Small intestine (tissue), 7 donors: ENCODE data around the gene GREB1. TPM values are rescaled to one million over a fixed set of nuclear protein-coding genes. Genes with fewer than 3 reads are reported as not detected.

Source experiments
- DNase-seq, 2 donors: peaks; one replicate each; pipeline versions ENCODE4 v3.0.0 to v3.0.0-alpha.2; 2013
- FAIRE-seq: peaks from 2 replicates; lab custom pipeline; 2012; peaks lifted over from hg19 to GRCh38; lab: Jason Lieb, UNC
- H3K27ac ChIP-seq, 3 donors: one replicate each; pipeline ENCODE4 v1.5.1; 2013; ENCODE audit warnings: low read length in 2 of 3, mild to moderate bottlenecking in 2 of 3, control low read depth in 1 of 3, inconsistent platforms in 1 of 3, low read depth in 1 of 3, moderate library complexity in 1 of 3
- H3K27me3 ChIP-seq, 3 donors: one replicate each; pipeline ENCODE4 v1.6.1; 2013; ENCODE audit warnings: low read length in 3 of 3, inconsistent platforms in 1 of 3; ENCODE audit not compliant: control insufficient read depth in 3 of 3, insufficient read depth in 3 of 3
- H3K36me3 ChIP-seq, 3 donors: one replicate each; pipeline ENCODE4 v1.6.1; 2013; ENCODE audit warnings: low read length in 3 of 3, inconsistent platforms in 1 of 3, low read depth in 1 of 3, mild to moderate bottlenecking in 1 of 3, moderate library complexity in 1 of 3; ENCODE audit not compliant: control insufficient read depth in 3 of 3, insufficient read depth in 2 of 3
- H3K4me1 ChIP-seq, 3 donors: one replicate each; pipeline ENCODE4 v1.6.1; 2013; ENCODE audit warnings: low read length in 2 of 3, inconsistent platforms in 1 of 3, low read depth in 1 of 3, mild to moderate bottlenecking in 1 of 3, moderate library complexity in 1 of 3; ENCODE audit not compliant: control insufficient read depth in 3 of 3, insufficient read depth in 2 of 3
- H3K4me3 ChIP-seq, 3 donors: one replicate each; pipeline ENCODE4 v1.5.1; 2013; ENCODE audit warnings: low read length in 3 of 3, control low read depth in 1 of 3, inconsistent platforms in 1 of 3, low read depth in 1 of 3, mild to moderate bottlenecking in 1 of 3, moderate library complexity in 1 of 3
- H3K9me3 ChIP-seq, 2 donors: one replicate each; pipeline ENCODE4 v1.6.1; 2013; ENCODE audit warnings: low read depth in 1 of 2, low read length in 1 of 2; ENCODE audit not compliant: control insufficient read depth in 2 of 2, insufficient read depth in 1 of 2
- WGBS, 3 donors: extraction: QIAGEN DNeasy Blood & Tissue Kit; methylation state at CpG; one replicate each; pipeline ENCODE4 v1.1.7; 2013; 5-methylcytosine and 5-hydroxymethylcytosine counted together
- polyA plus RNA-seq, 4 donors: library from polyadenylated mRNA; stranded (reverse) in 3 of 4; unstranded in 1 of 4; fragments of 200-250 nt in 3 of 4; fragments of 120-200 nt in 1 of 4; gene quantifications; one replicate each; pipeline versions ENCODE4 v1.2.1 to v1.2.3, GENCODE V29; 2013
- donor health status: healthy with polysubstance abuse.
- donor health status: control.
- donor health status: control.
- donor health status: Bipolar disorder and iron deficiency.
- donor health status: healthy.

The GREB1 gene
- polyA plus RNA-seq, 4 donors = 0.76 to 1.8 (median 1.4) TPM; not detected in 1

DNA sequence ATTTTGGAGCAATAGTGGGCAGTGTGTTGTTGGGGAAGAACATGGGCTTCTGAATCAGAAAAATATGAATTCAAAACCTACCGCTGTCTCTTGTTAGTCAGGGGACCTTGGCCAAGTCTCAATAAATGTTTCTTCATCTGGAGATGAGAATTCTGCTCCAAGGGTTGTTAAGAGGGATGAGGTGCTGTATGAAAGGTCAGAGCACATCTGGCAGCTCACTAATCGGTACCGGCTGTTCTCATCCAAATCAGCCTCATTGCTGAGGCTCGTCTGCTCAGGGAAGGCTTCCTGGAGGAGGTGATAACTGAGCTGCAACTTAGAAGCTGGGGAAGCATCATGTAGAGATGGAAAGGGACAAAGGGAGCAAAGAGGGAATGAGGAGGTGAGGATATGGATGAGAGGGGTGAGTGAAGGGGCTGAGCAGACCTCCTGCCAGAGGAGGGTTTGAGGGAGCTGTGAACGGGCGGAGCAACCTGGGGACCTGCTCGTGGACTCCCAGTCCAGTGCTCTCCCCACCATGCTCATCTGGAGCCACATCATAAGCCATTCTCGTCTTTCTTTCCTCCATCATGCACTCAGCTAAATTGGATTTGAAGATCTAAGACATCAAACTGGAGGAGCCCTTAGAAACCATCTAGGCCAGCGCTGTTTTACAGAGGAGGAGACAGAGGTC, 47.4 kb downstream of the GREB1 start:
- FAIRE-seq = no peak
- no peak for DNase-seq
- Histone ChIP-seq H3K27ac (no peak overlapping the region), H3K4me3 (no peak overlapping the region), H3K27me3 (peaks cover 0 to 3% (median 0%) of the 10 kb centered on the region in 3 donors), H3K36me3 (peaks cover 0 to 2% (median 0%) of the 10 kb centered on the region in 3 donors), H3K4me1 (no peaks in the 10 kb centered on the region), H3K9me3 (no peaks in the 10 kb centered on the region)
- WGBS, 3 donors = 81 to 91% (median 87%) methylated on average over 9 of the region's 9 CpGs

DNA sequence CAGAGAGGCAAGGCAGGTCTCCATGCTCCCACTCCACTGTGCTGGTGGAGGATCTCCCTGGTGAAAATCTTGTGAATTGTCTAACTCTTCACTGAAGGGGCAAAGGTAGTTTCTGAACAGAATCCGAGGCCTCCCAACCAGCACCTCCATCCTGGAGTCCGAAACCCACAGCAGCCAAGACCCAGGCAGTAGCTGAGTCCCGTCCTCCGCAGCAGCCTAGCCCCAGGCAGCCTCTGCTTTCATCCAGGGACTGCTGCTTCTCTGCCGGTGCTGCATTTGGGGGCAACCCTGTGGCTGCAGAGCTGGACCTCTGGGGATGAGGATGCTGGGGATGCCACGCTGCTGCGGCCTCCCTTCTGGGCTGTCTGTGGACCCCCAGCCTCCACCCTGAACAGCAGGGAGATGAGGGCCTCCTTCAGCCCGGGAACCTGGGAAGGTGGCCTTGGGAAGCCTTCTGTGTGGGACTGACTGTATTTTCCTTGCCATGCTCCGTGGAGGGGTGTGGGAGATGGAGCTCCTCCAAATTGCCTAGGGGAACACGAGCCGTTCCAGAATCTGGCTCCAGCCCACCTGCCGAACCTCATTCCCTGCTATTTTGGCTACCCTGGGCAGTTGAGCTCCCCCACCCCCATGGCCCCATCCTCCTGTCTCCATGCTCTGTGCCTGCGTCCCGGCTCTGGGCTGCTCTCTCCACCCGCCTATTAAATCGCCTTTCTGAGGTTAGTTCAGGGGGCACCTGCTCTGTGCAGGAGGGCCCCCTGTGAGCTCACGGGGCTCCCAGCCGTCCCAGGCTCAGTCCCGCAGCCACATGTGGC, 48.2 kb downstream of the GREB1 start:
- H3K9me3 ChIP-seq = no peaks in the 10 kb centered on the region
- WGBS, 3 donors = 73 to 86% (median 76%) methylated on average over 19 of the region's 19 CpGs
- FAIRE-seq (no peak), DNase-seq (no peak)
- no peak overlapping the region for H3K4me3 ChIP-seq
- peaks cover 0 to 2% (median 0%) of the 10 kb centered on the region in 3 donors for H3K36me3 ChIP-seq
- H3K27me3 ChIP-seq = peaks cover 0 to 3% (median 0%) of the 10 kb centered on the region in 3 donors
- no peaks in the 10 kb centered on the region for H3K4me1 ChIP-seq
- peak overlapping the region in 1 of 3 donors; percentile 65 for H3K27ac ChIP-seq

DNA sequence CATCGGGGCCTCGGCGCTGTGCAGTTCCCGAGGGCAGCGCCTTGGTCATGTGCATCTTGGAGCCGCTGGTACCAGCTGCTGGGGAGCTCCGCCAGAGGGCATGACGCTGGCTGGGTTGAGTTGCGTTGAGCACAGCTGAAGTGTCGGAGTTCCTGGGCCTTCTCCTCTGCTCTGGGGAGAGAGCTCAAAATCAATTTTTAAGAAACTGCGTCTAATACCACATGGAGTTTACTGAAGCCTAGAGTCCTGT, 48.7 kb downstream of the GREB1 start:
- H3K4me1 ChIP-seq = no peaks in the 10 kb centered on the region
- H3K27ac ChIP-seq = peak overlapping the region in 1 of 3 donors; percentile 65
- no peaks in the 10 kb centered on the region for H3K9me3 ChIP-seq
- H3K4me3 ChIP-seq = no peak overlapping the region
- FAIRE-seq (no peak), DNase-seq (no peak)
- H3K36me3 ChIP-seq = peaks cover 0 to 2% (median 0%) of the 10 kb centered on the region in 3 donors
- 69 to 74% (median 71%) methylated on average over 11 of the region's 11 CpGs for whole genome bisulfite sequencing, 3 donors
- no peaks in the 10 kb centered on the region for H3K27me3 ChIP-seq

DNA sequence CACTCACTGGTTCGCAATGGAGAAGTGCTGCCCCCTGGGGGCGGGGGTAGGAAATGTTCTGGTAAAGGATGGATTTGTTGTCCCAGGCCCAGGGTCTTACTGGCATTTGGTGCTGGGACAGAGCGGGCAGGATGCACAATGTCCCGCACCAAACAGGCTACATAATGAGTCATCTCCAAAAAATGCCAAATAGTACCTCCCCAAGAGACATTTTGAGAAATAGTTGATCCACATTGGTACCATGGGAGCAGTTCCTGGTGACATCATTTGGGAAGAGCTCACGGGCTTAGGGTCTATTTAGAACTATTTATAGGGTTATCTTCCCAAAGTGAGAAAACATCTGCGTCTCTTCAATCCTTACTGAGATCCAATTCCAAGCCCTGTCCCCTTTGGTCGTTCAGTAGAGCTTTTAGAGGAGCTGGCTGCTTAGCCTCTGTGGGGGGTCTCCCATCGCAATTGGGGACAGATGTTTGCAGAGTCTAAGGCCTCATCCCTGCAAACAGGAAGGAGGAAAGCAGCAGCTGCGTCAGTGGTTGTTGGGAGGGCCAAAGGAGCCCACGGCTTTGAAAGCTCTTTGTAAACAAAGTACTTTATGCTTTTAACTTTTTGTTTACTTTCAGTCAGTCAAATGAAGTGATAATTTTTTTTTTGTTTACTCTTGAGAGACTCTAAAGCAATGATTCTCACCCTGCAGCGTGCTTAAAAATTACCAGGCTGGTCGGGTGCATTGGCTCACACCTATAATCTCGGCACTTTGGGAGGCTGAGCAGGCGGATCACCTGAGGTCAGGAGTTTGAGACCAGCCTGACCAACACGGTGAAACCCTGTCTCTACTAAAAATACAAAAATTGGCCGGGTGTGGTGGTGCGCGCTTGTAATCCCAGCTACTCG, 49.3 kb downstream of the GREB1 start:
- H3K36me3 ChIP-seq = peaks cover 0 to 2% (median 0%) of the 10 kb centered on the region in 3 donors
- no peaks in the 10 kb centered on the region for H3K27me3 ChIP-seq
- H3K4me3 ChIP-seq = no peak overlapping the region
- no peaks in the 10 kb centered on the region for H3K9me3 ChIP-seq
- 30 to 38% (median 38%) methylated on average over 19 of the region's 19 CpGs for WGBS, 3 donors
- H3K4me1 ChIP-seq = no peaks in the 10 kb centered on the region
- peak overlapping the region in 1 of 3 donors; percentile 78 for H3K27ac ChIP-seq
- DNase-seq (peak; percentile 30 to 62), FAIRE-seq (no peak)

DNA sequence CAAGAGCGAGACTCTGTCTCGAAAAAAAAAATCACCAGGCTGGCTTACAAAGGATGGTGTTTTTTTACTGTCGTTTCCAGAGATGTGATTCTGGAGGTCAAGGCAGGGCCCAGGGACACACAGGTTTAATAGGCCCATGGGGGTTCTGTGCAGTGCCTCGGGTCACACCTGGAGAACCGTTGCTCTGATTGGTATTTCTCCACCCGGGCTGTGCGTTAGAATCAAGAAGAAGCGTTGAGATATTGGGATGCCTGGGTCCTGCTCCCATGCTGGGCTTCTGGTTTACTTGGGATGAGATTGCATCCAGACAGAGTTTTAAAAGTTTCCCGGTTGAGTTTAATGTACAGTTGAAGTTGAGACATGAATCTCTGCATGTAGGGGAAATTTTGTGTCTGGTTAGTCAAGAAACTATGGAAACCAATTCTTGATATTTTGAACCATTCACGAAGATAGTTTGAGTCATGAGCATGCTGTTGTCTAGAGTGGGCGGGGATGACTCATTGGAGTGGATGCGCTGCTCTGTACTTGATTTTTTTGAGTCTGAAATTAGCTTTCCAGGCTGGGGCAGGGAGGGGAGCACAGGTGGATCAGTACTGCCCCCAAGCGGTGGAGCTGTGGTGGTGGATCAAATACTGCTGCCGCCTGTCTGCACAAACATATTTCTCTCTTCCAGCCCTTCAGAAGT, 50.1 kb downstream of the GREB1 start:
- no peak for FAIRE-seq
- 49 to 50% (median 50%) methylated on average over 14 of the region's 14 CpGs for WGBS, 3 donors
- H3K27ac ChIP-seq = peak overlapping the region in 1 of 3 donors; percentile 78

DNA sequence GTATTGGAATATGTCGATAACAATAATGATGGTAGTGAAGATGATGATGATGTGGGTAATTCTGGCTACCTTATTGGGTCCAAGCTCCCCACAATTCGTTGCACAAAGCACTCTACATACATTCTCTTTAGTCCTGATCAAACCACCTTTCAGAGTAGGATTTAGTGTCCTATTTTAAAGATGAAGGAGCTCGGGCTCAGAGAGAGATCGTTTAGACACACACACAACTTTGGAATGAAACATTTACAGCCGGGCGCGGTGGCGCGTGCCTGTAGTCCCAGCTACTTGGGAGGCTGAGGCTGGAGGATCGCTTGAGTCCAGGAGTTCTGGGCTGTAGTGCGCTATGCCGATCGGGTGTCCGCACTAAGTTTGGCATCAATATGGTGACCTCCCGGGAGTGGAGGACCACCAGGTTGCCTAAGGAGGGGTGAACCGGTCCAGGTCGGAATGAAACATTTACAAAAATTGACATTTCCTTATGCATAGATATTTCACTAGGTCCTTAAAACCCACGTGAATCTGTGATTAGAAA, 50.7 kb downstream of the GREB1 start:
- WGBS, 3 donors = 73 to 80% (median 74%) methylated on average over 16 to 18 of the region's 18 CpGs
- no peaks in the 10 kb centered on the region for H3K9me3 ChIP-seq
- no peak for DNase-seq
- no peak overlapping the region for H3K27ac ChIP-seq
- peaks cover 0 to 2% (median 0%) of the 10 kb centered on the region in 3 donors for H3K36me3 ChIP-seq
- H3K4me3 ChIP-seq = no peak overlapping the region
- H3K27me3 ChIP-seq = no peaks in the 10 kb centered on the region
- no peak for FAIRE-seq
- H3K4me1 ChIP-seq = no peaks in the 10 kb centered on the region

More for the DNA sequence above, 50.1 kb downstream of the GREB1 start:
- Histone ChIP-seq H3K4me1 (no peaks in the 10 kb centered on the region), H3K9me3 (no peaks in the 10 kb centered on the region), H3K36me3 (peaks cover 0 to 2% (median 0%) of the 10 kb centered on the region in 3 donors), H3K27me3 (no peaks in the 10 kb centered on the region), H3K4me3 (no peak overlapping the region)
- DNase-seq = peak; percentile 32 to 74

DNA sequence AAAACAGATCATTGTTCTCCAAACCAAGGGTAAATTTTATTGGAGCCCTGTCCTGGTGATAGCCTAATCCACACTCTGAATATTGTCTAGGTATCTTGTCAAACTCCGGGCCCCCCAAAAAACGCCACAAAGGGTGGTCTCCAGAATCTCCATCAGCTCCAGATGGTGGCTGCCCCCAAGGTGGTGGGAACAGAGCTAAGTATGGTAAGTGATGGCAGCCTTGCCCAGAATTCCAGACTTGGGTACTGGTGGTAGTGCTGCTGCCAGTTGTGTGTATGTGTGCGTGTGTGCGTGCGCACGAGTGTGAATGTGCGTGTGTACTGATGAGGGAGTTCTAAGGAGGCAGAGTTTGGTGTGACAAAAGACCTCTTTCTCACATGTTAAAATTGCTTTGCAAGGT, 51.2 kb downstream of the GREB1 start:
- Histone ChIP-seq H3K36me3 (peaks cover 0 to 2% (median 0%) of the 10 kb centered on the region in 3 donors), H3K27me3 (no peaks in the 10 kb centered on the region), H3K9me3 (no peaks in the 10 kb centered on the region), H3K27ac (no peak overlapping the region), H3K4me3 (no peak overlapping the region), H3K4me1 (no peaks in the 10 kb centered on the region)
- DNase-seq (no peak), FAIRE-seq (no peak)
- WGBS, 3 donors = 82 to 94% (median 83%) methylated on average over 7 of the region's 7 CpGs
